ENCODE data around the gene TPD52L2.

- TF ChIP-seq POLR2A (IDR thresholded peaks at IDR 0.05) (no peak), CTCF (IDR thresholded peaks at IDR 0.05) (no peak)
These were observed 14.2 kb upstream of the TPD52L2 start for GRCh38 chr20:63850689-63851547.
